ENCODE measurements around the gene ESRRB. TPM values are rescaled to one million over a fixed set of nuclear protein-coding genes. Genes with fewer than 3 reads are reported as not detected.

The ESRRB gene
- total RNA-seq, 1 donor from 2014 or later = not detected

- H3K9me3 ChIP-seq = no peaks in the 10 kb centered on the region
- H3K27me3 ChIP-seq (ENCODE audit: low read depth) = peaks cover 8% of the 10 kb centered on the region
- ATAC-seq (no peak), DNase-seq (no peak)
- no peak overlapping the region for H3K4me3 ChIP-seq
- no peaks in the 10 kb centered on the region for H3K4me1 ChIP-seq
- no peak overlapping the region for H3K27ac ChIP-seq
- no peaks in the 10 kb centered on the region for H3K36me3 ChIP-seq
- TF ChIP-seq CTCF (IDR thresholded peaks at IDR 0.05) = no peak
- intact Hi-C loops (cut with DNase I) = no loop called here
These were observed 163.2 kb downstream of the ESRRB start for GRCh38 chr14:76539130-76539529.

GRCh38 chr14:76541594-76542219, 165.8 kb downstream of the ESRRB start:
- H3K4me1 ChIP-seq = no peaks in the 10 kb centered on the region
- H3K27ac ChIP-seq = no peak overlapping the region
- no peaks in the 10 kb centered on the region for H3K36me3 ChIP-seq
- no peaks in the 10 kb centered on the region for H3K9me3 ChIP-seq
- peaks cover 8% of the 10 kb centered on the region for H3K27me3 ChIP-seq (ENCODE audit: low read depth)
- TF ChIP-seq CTCF (IDR thresholded peaks at IDR 0.05) = no peak
- no peak for ATAC-seq
- no peak for DNase-seq
- no peak overlapping the region for H3K4me3 ChIP-seq
- intact Hi-C loops (cut with DNase I) = no loop called here

- intact Hi-C loops (cut with DNase I) = no loop called here
These were observed 170.7 kb downstream of the ESRRB start for GRCh38 chr14:76546426-76547221.

GRCh38 chr14:76547831-76548230, 171.9 kb downstream of the ESRRB start:
- ATAC-seq (no peak), DNase-seq (no peak)
- H3K4me1 ChIP-seq = no peaks in the 10 kb centered on the region
- H3K4me3 ChIP-seq = no peak overlapping the region
- no peak overlapping the region for H3K27ac ChIP-seq
- intact Hi-C loops (cut with DNase I) = no loop called here
- H3K9me3 ChIP-seq = no peaks in the 10 kb centered on the region
- TF ChIP-seq CTCF (IDR thresholded peaks at IDR 0.05) = no peak
- no peaks in the 10 kb centered on the region for H3K36me3 ChIP-seq
- H3K27me3 ChIP-seq (ENCODE audit: low read depth) = peaks cover 11% of the 10 kb centered on the region

More at GRCh38 chr14:76546426-76547221, 170.7 kb downstream of the ESRRB start:
- Histone ChIP-seq H3K36me3 (no peaks in the 10 kb centered on the region), H3K9me3 (no peaks in the 10 kb centered on the region), H3K27me3 (ENCODE audit: low read depth) (peaks cover 12% of the 10 kb centered on the region), H3K27ac (no peak overlapping the region), H3K4me1 (no peaks in the 10 kb centered on the region), H3K4me3 (no peak overlapping the region)
- no peak for DNase-seq
- peak; percentile 24 for TF ChIP-seq CTCF (IDR thresholded peaks at IDR 0.05)
- no peak for ATAC-seq

- ATAC-seq = no peak
- Histone ChIP-seq H3K9me3 (no peaks in the 10 kb centered on the region), H3K27me3 (ENCODE audit: low read depth) (peaks cover 7% of the 10 kb centered on the region), H3K4me3 (no peak overlapping the region), H3K4me1 (no peaks in the 10 kb centered on the region), H3K36me3 (no peaks in the 10 kb centered on the region), H3K27ac (no peak overlapping the region)
- no peak for TF ChIP-seq CTCF (IDR thresholded peaks at IDR 0.05)
- intact Hi-C loops (cut with DNase I) = no loop called here
- DNase-seq = no peak
These were observed 174.6 kb downstream of the ESRRB start for GRCh38 chr14:76550534-76550933.
